Stimulated activated CD4-positive, alpha-beta T cell treated with anti-CD3 and anti-CD28 coated beads, Interleukin-1b, Interleukin-23, amount 100 ng/mL, for 1 hour (primary cell): Measurements from ENCODE around the gene DSCAML1.
"Not testable (repeated sequence)": the region's sequence is repeated elsewhere in the genome, so short reads cannot be mapped to it uniquely, and the experiment has no call there.

ENCODE experiments used
- DNase-seq, 2 donors: peaks; one replicate each; pipeline ENCODE4 v3.0.0-alpha.2; 2020; ENCODE audit warnings: low read depth in 2 of 2

Gene DSCAML1

GRCh38 chr11:117473481-117474091 lies 323.4 kb downstream of the DSCAML1 start:
- DNase-seq = no peak

GRCh38 chr11:117471776-117472175 lies 325.2 kb downstream of the DSCAML1 start:
- DNase-seq = no peak

DNA sequence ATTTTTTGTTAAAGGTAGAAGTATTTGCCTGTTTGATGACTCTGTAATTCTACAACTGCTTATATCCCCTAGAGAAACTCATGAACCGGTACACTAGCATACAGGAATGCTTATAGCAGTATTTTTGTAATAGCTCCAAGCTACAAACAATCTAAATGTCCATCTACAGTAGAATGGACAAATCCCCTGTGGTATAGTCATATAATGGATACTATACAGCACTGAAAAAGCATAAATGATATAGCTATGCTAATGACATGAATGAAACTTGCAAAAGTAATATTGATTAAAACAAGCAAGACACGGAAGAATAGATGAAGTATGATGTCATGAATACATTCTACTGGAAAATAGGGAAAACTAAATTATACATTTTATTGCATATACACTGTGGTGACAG lies 326.4 kb downstream of the DSCAML1 start:
- DNase-seq = no peak

DNA sequence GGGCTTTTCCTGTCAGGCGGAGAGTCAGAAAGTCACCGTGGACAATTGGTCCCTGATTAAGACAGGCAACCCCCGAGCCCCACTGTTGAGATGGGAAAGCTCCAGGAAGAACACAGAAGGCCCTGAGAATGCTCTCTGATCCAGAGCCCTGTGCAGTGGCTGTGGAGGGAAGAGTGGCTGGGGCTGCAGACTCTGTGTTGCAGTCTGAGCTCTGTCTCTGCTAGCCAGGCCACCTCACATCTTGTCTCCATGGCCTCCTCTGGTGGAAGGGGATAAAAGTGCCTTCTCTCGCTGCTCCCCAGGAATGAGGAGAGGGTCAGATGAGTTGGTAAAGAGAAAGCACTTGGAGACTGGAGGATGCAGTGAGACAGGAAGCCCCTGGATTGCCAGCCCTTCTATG lies 328.1 kb downstream of the DSCAML1 start:
- DNase-seq = no peak

- no peak for DNase-seq
Measured at GRCh38 chr11:117467770-117468169, 329.2 kb downstream of the DSCAML1 start.

GRCh38 chr11:117466966-117467365 lies 330.1 kb downstream of the DSCAML1 start:
- no peak for DNase-seq

- DNase-seq = no peak
Measured at GRCh38 chr11:117465236-117465997, 331.6 kb downstream of the DSCAML1 start.

DNA sequence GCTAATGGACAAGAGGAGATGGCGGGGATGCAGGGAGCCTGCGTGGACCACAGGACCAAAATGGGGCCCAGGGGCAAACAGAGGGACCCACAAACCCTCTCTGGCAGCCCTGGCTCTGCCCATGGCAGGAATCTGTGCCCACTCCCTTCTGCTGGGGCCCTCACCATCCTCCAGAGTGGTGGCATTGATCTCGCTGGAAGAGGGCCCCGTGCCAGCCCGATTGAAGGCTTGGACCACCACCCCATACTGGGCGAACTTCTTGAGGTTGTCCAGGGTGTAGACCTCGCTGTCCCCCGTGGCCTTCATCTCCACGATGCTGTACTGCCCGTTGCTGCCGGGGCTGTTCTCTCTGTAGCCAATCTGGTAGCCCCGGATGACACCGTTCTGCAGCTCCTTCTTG lies 332.2 kb downstream of the DSCAML1 start:
- no peak for DNase-seq

GRCh38 chr11:117462864-117463247 lies 334.2 kb downstream of the DSCAML1 start:
- DNase-seq = no peak

DNA sequence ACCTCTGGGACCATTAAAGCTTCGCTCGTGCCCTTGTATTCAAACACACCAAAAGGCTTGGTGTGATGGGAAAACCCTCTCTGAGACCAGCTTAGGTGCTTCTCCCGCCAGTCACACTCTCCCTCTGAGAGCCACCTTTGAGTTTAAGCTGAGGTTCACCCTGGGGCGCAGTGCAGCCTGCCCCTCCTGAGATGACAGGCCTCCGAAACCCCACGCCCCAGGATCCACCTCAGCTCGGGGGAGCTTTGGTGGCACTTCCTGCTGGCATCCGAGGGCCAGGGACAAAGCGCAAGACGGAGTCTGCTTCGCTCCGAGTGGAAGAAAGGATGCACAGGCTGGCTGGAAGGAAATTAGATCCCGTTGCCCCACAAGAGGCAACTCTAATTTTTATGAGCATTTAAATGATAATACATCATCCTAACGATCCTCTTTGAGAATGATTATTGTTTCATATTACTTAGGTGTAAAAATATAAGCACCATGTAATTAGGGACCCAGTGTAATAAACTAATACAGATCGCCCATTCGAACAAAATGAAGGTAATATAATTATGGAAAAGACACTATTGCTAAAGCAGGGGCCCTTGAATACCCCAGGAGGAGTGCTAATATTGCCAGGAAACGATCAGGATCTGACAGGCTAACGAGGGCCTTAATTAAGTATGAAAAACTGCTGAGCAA lies 334.7 kb downstream of the DSCAML1 start:
- DNase-seq = no peak

DNA sequence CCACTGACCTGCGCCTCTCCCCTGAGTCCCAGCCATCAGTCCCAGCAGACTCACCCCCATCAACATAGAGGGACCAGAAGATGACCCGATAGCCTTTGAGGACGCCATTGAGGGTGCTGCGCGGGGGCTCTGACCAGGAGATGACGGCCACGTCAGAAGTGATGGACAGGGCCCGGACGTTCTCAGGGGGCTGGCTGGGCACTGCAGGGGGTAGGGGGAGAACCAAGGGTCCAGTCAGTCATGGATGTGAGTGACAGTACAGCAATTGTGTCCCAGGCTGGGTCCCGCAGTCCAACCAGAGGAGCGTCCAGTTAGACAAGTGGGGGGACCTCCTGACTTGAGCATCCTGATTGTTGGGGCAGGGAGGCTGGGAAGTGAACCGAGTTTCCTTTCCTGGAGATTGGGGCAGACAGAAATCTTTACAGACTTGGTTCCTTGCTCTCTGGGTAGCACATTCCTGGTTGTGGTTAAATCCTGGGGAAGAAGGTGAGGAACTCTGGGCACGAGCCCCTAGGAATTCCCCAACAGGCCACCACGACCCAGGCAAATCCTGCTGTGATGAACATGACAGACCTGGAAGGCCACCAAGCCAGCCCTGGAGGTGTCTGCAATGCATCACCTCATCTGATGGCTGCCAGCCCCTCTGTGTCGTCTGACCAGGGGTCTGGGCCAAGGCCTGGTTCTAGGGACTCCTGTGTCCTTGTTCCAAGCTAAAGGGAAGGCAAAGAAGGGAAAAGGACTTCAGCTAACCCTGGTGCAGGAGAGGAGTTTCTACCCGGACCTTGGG lies 335.4 kb downstream of the DSCAML1 start:
- no peak for DNase-seq

GRCh38 chr11:117459979-117460300 lies 337.1 kb downstream of the DSCAML1 start:
- no peak for DNase-seq

DNA sequence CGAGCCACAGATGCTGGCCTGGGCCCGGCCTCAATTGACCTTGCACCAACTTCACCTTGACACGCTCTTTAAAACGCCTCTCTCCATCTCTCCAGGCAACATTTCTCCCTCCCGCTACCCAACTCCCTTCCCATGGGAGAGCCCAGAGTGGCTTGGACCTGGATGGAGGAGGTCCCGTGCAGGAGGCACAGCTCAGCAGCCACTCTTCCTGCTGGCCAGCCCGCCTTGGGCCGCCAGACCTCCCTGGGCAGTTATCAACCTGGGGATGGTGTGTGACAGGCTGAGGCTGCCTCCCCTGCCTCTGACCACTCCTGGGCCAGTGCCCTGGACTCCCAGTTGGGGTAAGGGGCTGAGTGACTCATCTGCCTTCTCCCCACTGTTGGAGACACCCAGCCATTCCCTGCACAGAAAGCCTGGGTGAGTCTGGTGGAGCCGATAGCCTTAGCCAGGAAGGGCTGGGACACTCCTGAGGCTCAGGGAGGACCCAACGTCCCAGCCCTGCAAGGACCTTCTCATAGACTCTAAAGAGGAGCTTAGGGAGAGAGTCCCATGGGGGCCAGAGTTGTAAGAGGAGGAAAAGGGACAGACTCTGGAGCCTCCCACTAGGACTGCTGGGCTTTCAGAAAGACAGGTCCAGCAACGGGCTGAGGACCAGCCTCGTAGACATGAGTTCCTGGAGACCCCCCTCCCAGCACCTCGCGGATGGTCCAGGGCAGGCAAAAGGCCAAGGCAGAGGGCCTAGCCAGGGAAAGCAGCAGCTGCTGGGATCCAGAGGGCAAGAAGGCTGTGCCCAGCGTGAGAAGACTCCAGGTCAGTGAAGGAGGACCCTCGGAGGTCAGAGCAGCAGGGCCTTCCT lies 337.7 kb downstream of the DSCAML1 start:
- DNase-seq = no peak

GRCh38 chr11:117458275-117459122 lies 338.5 kb downstream of the DSCAML1 start:
- no peak for DNase-seq

DNA sequence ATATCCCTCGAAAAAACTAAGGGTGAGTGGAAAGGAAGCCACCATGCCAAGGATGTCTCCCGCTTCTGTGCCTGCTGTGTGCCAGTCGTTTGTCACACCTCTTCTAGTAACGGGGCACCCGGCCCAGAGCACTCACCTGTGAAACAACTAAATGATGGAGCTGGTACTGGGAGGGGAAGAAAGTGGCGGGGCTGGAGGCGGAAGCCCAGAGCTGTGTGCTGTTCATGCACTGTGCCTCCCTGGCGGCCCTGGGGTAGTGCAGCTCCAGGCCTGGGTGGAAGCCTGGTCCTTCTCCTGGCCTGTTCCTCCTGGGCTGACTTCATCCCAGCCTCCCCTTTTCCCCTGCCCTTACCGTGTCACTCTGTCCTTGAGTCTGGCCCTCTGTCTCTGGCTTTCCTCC lies 339.2 kb downstream of the DSCAML1 start:
- no peak for DNase-seq

DNA sequence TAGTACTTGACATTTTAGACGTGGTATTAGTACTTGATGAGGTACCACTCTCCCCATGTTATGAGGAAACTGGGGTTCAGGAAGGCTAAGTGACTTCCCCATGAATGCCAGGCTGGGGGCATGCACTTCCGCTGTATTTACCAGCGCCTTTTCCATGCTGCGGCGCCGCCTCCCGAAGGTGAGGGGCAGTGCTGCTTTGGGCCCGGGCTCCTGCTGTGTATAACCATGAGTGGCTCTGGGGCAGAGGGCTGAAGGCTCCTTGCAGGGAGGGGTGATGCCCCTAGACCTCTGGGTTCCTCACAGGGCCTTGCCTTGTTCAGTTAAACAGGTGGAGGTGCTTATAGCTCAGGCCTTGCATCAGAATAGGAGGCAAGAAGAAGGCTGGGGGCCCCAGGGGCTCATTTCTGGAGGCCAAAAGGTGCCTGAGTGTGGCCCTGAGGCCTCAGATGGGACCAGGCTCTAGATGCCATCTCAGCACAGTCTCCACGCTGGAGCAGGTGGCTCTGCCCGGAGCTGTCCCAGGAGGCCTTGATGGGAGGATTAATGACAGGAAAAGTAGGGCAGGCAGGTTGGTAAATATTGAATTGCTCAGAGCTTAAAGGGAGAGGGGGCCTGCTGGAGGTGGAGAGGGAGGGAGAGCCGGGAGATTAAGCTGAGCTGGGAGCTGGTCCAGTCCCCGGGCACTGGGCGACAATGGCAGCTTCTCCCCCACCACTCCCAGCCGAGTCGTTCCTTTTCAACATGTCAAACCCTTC lies 339.8 kb downstream of the DSCAML1 start:
- no peak for DNase-seq

- DNase-seq = not testable (repeated sequence)
Measured at GRCh38 chr11:117456721-117457029, 340.3 kb downstream of the DSCAML1 start.

DNA sequence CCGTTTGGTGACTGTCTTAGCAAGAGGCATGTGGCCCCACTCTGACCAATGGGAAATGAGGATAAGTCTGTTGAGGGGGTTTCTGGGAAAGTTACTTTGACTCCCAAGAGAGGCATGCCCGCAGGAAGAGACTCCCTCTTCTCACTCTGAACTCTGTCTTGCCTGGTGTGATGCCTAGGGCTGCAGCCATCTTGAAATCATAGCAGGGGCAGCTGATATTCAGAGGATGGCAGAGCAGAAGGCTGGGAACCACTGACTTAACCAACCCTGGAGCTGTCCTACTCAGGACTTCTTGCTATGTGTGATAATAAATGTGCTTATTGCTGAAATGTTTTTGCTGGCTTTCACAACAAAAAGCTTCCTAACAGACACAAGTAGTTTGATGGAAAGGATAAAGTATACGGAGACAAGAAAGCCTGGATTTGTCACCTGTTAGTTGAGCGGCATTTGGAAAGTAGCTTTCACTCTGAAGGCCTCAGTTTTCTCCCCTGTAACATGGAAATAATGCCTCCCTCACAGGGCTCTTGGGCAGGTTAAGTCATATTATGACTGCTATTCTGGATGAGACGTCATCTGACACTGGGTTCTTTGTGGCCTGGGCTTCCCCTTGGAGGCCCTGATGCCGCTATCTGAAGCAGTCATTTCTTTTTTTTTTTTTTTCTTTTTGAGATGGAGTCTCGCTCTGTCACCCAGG lies 340.8 kb downstream of the DSCAML1 start:
- DNase-seq = no peak

- DNase-seq = no peak
Measured at GRCh38 chr11:117454564-117454917, 342.5 kb downstream of the DSCAML1 start.
